Fibroblast of upper back skin (primary cell): Measurements from ENCODE around the gene TUBA4B.
"Not testable (repeated sequence)": the region's sequence is repeated elsewhere in the genome, so short reads cannot be mapped to it uniquely, and the experiment has no call there.

Source experiments
- DNase-seq: peaks from one replicate; pipeline ENCODE4 v3.0.0-alpha.2; 2013

The TUBA4B gene

GRCh38 chr2:219249203-219249980, 3.7 kb upstream of the TUBA4B start:
- peak; percentile 72 for DNase-seq

GRCh38 chr2:219250049-219250781, 2.8 kb upstream of the TUBA4B start:
- DNase-seq = no peak

- DNase-seq = no peak
Observed at GRCh38 chr2:219251656-219252055, 1.4 kb upstream of the TUBA4B start.

GRCh38 chr2:219252084-219252483, 959 bp upstream of the TUBA4B start:
- no peak for DNase-seq

GRCh38 chr2:219252570-219252899, 508 bp upstream of the TUBA4B start:
- DNase-seq = no peak

- peak; percentile 42 for DNase-seq
Observed at GRCh38 chr2:219253753-219254589, 928 bp downstream of the TUBA4B start, which contains the start of gene TUBA4A. TUBA4A (minus strand) TSS chr2:219253918; CDS start chr2:219253858, 60 bp downstream.

- DNase-seq = no peak
Observed at GRCh38 chr2:219254590-219255201, 1.7 kb downstream of the TUBA4B start.

DNA sequence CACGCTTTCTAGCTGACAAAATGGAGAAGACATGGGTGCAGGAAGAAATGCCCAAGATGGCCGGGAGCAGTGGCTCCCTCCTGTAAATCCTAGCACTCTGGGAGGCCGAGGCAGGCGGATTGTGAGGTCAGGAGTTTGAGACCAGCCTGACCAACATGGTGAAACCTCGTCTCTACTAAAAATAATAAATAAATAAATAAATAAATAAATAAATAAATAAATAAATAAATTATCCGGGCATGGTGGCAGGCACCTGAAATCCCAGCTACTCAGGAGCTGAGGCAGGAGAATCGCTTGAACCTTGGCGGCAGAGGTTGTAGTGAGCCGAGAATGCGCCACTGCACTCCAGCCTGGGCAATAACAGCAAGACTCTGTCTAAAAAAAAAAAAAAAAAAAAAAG, 5.9 kb downstream of the TUBA4B start:
- not testable (repeated sequence) for DNase-seq

DNA sequence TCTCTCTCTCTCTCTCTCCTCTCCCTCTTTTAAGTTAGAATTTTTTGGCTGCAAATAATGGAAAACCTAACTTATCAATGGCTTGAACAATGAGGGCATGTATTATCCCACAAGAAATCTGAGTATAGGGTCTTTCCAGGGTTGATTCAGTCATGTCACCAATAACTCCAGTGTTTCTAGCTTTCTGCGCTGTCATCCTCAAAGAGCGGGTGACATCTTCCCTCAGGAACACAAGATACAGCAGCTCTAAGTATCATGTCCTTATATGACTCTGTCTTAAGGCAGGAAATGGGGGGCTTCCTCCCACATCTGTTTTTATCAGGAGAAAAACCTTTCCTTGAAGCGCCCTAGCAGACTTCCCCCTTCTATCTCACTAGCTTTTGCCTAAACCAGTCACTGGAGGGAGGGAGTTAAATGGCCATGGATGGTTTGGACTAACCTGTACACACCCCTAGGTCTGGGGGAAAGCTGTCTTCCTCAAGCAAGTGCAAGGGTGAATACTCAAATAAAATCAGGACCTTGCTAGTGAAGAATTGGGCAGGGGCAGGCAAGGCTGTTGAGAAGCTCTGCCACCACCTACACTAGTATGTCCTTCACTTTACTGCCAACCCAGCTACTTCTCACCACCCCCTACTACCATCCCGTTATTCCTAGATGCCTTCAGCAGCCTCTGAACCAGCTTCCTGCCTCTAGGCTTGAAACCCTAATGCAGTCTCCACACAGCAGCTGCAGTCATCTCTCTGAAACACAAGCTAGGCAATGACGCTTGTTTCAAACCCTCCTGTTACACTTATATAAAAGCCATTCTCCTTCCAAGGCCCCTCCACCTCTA, 8.2 kb downstream of the TUBA4B start:
- DNase-seq = no peak

DNA sequence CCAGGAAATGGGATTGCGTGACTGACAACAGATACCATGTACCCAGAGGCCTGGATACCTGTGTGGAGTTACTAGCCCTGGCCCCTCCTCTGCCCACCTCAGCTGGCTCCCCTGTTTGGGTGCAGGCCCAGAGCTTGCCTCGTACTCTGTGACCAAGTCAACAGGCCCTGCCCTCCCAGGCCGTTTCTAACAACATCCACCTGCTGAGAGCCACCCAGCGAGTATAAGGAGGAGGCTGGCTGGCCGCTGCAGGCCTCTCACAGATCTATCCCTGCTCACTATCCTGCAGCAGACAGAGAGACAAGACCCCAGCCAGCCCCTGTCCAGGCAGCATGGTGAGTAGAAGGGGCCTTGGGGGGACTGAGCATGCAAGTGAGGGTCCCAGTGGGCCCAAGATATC, 13.2 kb downstream of the TUBA4B start:
- DNase-seq = no peak

DNA sequence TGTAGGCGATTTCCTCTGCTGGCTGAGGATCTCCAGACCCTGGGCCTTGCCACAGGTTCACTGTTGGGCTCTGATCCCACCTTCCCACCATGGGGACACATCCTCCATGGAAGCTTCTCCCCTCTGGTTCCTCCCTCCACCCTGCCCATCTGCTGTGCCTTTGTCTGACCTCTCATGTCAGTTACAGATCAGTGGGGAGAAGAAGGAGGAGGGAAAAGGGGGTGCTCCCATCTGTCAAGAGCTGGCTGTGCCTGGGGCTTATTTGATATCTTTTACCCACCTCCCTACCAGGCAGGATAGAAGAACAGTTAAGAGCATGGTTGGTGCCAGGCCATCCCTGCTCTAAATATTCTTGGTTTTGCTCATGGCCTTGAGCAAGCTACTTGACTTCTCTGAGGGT, 13.8 kb downstream of the TUBA4B start:
- DNase-seq = no peak

DNA sequence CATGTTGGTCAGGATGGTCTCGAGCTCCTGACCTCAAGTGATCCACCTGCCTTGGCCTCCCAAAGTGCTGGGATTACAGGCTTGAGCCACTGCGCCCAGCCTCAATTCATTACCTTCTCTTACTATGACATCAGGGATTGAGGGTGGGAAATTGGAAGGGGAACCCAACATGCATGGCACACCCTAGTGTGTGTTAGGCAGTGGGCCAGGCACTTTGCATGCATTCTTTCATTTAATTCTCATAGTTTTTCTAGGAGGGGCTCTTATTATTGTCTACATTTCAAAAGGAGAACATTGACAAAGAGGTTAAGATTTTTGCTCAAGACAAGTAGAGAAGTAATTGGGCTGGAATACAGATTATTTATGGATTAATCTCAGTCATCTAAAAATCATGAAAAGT, 15.3 kb downstream of the TUBA4B start:
- no peak for DNase-seq

- DNase-seq = no peak
Observed at GRCh38 chr2:219269362-219270054, 16.5 kb downstream of the TUBA4B start.

- DNase-seq = no peak
Observed at GRCh38 chr2:219270055-219270372, 17.0 kb downstream of the TUBA4B start.

DNA sequence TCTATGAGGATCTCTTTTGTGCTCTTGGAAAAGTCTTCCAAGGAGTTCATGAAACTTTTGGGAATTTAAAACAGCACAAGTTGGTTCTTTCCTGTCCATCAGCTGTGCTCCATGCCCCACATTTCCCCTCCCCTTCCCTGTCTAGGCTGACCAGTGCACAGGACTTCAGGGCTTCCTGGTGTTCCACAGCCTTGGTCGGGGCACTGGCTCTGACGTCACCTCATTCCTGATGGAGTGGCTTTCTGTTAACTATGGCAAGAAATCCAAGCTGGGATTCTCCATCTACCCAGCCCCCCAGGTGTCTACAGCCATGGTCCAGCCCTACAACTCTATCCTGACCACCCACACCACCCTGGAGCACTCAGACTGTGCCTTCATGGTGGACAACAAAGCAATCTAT, 18.0 kb downstream of the TUBA4B start:
- DNase-seq = no peak

- DNase-seq = no peak
Observed at GRCh38 chr2:219272356-219272755, 19.3 kb downstream of the TUBA4B start.

GRCh38 chr2:219272995-219273394, 20.0 kb downstream of the TUBA4B start:
- DNase-seq = no peak

GRCh38 chr2:219273937-219274336, 20.9 kb downstream of the TUBA4B start:
- no peak for DNase-seq

- peak; percentile 88 for DNase-seq
Observed at GRCh38 chr2:219274361-219274921, 21.4 kb downstream of the TUBA4B start.

GRCh38 chr2:219277703-219278654, 24.9 kb downstream of the TUBA4B start:
- DNase-seq = peak; percentile 86
